Fibroblast of skin of right biceps (primary cell): ENCODE results near the gene AFAP1.

Source experiments
- DNase-seq: peaks from one replicate; pipeline ENCODE4 v3.0.0-alpha.2; 2013

AFAP1 gene

DNA sequence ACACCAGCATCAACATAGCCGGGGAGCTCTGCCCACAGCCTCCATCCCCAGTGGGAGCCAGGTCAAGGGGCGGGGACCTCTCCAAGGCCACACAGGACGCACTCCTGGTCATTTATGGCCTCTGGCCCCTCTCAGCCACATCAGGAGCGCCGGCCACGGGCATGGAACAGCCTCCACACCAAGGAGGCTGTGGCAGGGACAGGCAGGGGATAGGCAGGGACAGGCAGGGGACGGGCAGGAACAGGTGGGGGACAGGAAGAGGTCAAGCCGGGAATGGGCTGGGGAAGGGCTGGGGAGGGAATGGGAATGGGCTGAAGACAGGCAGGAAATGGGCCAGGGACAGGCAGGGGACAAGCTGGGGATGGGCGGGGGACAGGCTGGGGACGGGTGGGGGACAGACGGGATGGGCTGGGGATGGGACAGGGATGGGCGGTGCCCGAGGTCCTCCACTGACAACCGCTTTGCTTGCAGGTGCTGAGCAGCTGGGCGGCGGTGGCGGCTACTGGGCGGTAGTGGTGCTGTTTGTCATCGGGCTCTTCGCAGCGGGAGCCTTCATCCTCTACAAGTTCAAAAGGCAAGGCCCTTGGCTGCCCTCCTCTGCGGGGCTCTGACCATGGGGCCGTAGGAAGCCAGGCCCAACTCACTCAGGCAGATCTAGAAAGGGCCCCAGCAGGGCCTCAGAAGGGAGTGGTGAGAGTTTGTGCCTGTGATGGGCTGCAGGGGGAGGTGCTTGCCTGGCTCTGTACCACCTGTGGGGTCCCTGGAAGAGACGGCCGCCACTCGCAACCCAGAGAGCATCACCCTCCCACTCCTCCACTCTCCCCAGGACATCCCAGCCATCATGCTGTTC is 205.6 kb downstream of the AFAP1 start:
- DNase-seq, result no peak

DNA sequence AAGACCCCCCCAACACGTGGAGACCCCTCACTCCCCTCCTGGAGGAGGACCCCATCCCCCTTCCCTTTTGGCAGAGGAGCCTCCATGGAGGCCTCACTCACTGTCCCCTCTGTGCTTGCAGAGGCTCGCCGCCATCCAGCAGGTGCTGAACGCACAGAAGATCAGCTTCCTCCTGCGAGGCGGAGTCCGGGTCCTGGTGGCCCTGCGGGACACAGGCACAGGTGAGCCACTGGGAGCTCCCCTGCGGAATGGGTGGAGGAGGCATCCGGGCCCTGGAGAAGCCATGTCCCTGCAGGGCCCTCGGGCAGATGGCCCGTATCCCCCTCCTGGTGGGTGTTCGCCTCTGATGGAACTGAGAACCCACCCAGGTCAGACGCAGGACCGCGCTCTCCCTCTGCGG is 206.5 kb downstream of the AFAP1 start:
- DNase-seq, result no peak

DNA sequence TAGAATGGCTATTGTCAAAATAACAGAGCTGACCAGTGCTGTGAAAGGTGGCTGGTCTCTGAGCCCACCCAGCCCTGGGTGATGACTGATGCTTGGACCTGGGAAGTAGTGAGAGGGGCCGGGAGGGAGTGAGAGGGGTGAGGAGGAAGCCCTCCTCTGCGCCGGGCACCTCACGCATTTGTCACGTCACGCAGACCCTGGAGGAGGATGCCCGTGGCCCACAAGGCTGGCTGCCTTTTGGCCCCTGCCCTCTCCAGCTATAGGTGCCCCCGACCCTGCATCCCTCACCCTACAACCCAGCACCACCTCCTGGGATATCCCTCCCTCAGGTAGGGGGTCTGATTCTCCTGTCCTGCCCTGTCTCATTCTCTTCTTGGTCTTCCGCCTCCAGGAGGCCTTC is 207.4 kb downstream of the AFAP1 start:
- no peak for DNase-seq

DNA sequence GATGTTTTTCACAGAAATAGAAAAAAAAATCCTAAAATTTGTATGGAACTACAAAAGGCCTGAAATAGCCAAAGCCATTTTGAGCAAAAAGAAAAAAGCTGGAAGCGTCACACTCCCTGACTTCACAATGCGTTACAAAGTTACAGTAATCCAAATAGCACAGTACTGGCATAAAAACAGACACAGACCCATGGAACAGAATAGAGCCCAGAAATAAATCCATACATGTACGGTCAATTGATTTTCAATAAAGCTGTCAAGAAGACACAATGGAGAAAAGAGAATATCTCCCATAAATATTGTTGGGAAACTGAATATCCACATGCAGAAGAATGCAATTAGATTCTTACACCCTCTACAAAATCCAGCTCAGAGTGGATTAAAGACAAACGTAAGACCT is 208.2 kb downstream of the AFAP1 start:
- DNase-seq, result no peak

DNA sequence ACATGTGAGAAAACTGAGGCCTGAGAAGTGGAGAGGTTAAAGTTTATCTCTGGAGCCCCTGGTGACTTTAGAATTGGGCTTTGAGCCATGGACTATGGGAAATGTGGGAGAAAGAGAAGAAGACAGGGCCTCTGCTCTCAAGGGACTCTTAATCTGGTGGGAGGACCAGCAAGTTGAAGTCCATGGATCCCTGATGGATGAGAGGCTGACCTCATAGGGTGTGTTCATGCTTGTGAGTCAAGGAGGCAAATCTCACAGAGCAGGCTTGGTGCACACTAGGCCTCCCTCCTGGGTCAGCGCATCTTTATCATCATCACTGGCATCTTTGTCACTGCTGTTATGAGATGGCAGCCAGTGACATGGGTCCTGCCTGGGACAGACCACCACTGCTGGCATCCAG is 211.9 kb downstream of the AFAP1 start:
- DNase-seq, result peak; percentile 15

DNA sequence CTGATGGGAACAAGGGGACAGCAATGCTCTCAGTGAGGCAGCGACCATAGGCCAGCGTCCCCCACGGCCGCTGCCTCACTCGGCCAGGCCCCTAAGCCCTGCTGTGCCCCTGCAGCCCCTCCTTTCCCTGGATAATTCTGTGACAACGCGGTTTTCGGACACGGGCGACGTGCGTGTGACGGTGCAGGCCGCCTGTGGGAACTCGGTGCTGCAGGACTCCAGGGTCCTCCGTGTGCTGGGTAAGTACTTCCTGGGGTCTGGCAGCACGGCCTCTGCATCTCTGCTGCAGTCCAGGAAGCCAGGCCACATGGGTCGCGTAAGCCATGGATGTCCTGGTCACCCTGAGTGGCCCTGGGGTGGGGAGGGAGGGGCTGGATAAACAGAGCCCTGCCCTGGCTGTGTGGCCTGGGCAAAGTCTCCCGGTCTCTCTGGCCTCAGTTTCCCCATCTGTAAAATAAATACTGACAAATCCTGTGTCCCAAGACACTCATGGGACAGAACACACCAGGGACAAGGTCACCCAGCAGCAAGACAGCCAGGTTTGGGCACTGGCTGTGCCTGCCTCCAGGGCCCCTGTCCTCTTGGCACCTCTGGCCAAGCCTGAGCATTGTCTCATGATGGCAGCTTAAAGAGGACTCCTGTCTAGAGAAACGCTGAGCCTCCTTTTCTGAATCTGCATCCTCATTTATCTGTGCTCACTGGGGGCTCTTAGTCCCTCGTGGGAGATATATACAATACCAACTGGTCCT is 212.8 kb downstream of the AFAP1 start:
- no peak for DNase-seq

DNA sequence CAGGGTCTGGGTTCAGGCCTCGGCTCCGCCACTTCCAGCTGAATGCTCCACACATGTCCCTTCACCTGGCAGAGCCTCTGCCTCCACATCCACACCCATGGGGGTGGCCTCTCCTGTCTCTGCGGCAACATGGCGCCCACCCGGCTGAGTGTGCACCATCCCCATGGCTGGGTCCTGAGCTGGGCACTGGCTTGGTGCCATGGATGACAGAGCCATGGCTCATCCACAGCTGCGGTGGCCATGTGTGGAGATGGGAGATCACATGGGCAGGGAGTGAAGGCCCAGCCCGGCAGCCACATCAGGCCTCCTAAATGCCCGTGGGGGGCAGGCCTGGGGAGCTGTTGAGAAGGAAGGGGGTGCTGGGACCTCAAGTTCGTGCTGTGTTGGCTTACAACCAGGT is 213.7 kb downstream of the AFAP1 start:
- DNase-seq, result peak; percentile 44

DNA sequence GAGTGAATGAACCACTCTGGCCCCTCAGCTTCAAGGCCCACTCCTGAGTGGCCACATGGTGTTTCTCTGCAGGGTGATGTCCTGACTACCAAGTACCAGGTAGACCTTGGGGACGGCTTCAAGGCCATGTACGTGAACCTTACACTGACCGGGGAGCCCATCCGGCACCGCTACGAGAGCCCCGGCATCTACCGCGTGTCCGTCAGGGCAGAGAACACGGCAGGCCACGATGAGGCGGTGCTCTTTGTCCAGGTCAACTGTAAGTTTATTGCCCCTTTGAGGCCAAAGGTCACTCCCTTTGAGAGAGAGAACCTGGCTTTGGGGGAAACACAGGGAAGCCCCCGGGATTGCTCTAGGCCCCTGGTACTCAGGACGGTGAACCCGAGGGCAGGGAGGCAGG is 216.0 kb downstream of the AFAP1 start:
- DNase-seq, result no peak

DNA sequence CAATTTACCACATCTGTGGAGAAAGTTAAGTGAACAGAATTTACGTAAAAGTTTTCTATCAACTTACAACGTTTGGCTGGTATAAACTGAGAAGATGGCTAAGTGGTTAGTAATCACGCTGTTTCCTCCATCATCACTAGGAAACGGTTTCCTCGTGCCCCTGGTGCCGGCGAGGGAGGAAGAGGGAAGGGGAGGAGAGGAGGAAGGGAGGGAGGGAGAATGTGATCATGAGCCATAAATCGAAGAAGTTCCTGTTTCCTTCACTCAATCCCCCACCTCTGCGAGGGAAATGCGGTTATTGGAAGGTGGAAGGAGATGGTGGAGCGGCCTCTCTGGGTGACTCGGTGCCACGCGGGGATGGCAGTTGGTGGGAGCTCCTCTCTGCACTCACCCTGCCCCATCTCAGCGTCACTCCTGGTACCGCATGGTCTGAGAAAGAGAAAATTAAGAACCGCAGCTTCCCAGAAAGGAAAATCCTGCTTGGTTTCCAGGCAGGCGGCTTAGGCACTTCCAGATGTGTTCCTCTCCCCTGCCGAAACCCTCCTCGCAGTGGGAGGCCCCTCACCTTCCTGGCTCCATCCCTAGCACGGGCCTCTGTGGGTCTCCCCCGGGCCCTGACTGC is 216.8 kb downstream of the AFAP1 start:
- DNase-seq, result peak; percentile 56

DNA sequence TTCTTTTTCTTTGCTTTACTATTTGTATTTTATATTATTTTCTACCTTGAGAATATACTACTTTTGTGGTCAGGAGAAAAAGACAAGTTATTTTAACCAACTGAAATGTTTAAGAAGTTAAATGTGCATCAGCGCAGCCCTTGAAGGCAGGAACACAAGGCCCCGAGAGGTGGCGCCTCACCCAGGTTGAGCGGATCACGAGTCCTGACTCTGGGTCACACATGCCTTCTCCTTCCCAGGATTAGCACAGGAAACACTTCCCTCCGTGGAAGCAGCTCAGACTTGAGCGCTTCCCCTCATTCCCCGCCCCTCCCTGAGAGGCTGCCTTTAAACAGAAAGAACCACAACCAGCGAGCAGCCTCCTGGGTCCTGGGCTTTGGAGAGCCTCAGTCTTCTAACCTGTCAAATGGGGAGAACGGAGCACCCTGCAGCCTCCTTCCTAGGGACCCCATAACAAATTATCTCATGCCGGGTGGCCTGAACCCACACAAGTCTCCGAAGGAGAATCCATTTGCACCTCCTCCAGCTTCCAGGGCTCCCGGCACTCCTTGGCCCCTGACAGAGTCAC is 217.6 kb downstream of the AFAP1 start:
- peak; percentile 36 for DNase-seq

DNA sequence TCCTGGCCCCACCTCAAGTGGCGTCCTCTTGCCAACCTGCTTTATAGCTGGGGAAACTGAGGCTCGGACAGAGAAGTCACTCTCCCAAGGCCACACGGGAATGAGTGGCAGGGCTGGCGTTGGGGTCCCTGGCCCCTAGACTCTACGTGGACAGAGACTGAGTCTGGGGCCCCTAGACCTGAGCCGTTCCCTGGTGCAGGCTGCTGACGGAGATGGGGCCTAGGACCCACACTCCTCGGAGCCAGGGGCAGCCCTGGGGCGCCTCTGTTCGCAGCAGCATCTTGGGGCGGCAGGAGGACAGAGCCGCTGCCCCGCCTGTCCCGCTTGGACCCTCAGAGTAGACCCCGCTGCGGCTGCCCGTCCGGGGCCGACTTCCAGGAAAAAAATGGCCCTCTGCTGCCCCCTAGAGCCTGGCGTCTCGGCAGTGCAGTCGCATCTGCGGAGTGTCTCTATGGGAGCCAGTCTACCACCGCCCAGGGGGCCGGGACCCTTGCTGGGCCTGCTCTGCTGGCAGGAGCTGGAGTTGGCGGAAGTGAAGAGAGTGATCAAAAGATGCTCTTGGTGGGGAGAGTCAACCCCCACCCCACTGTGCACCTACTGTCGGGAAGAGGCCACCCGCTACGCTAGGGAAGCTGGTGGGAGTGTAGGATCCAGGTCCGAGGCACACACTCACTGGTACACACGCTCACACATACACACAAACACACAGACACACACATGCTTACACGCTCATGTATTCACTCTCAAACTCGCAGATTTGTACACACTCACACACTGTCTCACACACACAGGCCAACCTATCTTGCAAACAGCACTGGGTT is 220.1 kb downstream of the AFAP1 start:
- peak; percentile 36 for DNase-seq

DNA sequence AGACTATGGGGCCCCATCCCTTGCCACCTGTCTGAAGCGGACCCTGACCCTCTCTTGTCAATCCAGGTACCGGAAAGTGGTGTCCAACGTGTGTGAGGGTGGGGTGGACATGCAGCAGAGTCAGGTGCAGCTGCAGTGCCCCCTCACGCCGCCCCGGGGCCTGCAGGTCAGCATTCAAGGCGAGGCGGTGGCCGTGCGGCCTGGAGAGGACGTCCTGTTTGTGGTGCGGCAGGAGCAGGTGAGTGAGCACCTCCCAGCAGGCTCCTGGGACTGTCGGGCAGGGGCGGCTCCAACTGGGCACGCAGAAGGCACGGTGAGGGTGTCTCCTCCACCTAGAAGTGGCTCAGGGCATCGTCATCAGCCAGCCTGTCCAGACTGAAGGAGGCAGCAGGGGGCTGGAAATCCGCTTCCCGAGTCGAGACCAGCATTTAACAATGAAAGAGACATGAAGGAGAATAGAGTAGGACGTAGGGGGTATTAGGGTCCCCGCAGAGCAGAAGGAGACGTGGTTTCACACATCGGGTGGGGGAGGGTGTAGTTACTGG is 221.6 kb downstream of the AFAP1 start:
- no peak for DNase-seq

DNA sequence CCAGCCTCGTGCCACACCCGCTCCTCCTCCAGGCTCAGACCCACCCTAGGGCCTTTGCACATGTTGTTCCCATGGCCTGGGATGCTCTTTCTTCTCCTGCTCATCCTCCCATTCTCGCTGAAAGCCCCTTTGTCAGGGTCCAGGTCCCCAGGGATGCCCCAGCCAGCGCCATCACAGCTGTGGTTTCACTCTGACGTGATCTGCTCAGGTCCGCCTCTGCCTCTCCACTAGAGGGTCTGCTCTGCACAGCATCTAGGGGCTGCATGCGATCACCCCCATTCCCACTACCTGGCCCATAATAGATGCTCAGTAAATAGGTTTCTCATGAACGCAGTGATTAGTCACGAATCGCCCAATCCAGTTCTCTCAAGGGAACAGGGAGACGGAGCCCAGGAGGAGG is 222.5 kb downstream of the AFAP1 start:
- DNase-seq, result no peak

DNA sequence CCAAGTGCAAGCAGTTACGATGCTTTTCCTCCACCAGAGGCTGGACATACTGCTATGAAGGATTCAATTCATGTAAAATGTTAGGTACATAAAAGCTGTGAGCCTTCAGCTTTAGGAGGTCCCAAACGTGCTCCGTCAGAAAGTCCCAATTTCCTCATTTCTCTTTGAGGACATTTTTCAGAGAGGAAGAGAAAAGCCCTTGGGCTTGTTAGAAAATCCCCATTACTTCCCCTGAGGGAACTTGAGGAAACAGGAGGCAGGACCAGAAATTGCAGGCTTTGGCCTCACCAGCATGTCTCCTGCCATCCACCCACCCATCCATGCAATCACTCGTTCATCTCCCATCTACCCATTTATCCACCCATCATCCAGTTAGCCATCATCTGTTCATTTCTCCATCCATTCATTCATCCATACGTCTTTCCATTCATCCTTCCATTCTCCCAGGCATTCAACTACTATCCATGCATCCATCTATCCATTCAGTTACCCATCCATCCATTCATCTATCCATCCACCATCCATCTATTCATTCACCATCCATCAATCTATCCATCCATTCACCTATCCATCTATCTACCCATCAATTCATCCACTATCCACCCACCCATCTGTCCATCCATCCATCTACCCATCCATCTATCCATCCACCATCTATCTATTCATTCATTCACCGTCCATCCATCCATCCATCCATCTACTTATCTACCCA is 223.5 kb downstream of the AFAP1 start:
- DNase-seq, result no peak

DNA sequence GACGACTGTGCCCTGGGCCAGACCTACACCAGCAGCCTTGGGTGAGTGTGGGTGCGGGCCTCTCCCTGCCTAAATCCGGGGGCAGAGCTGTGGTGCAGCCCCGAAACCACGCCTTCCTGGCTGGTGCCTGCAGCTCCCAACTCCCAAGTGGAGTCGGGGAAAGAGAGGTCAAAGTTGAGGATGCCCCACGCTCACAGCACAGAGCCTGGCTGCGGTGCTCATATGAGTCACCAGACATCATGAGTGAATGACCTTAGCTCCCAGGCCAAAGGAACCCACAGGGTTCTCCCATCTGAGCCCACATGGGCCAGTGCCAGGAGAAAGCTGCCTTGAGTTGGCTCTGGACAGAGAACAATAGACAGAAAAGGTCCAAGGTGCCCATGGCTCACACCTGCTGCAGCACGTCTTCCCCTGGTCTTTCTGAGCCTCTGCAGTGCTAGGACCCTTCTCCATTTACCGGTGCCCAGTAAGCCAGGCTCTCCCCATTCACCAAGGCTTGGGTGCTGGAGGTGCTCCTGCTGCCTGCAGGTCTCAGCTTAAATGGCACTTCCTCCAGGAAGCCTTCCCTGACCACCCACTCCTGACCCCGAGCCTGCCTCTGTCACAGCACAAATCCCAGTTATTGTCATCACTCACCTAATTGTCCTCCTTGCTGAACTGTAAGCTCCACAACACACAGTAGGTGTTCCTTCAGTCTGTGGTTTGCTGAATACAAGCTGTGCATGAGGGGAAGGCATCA is 224.2 kb downstream of the AFAP1 start:
- no peak for DNase-seq

DNA sequence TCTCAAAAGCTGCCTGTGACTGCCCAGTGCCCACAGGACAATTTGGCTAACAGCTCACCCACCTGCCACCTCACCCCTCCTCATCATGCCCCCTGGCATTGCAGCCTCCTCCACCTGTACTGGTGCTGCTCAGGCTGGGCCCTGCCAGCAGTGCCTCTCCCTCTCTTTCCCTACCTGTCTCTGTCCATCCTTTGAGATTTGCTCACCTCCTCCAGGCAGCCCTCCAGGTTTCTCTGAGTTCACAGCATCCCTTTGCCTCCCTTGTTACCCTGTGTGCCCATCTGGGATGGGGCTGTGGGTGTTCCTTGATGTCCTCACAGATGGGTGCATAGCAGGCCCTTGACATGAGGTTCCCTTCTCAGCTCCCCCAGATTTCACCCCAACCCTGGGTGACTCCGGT is 224.9 kb downstream of the AFAP1 start:
- DNase-seq, result no peak

DNA sequence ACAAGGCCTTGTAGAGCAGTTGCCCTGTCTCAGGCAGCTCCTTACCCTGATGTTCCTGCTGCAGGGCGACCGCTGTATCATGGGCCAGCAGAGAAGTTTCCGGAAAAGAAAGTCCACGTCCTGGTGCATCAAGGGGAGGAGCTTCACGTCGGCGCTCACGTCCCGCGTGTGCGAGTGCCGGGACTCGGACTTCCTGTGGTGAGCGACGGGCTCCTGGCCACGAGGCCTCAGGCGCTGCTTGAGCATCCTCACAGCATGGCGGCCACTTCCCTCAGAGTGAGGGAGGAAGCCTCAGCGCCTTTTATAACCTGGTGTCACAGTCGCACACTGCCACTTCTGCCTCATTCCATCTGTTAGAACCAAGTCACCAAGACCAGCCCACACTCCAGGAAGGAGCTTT is 225.5 kb downstream of the AFAP1 start:
- no peak for DNase-seq

DNA sequence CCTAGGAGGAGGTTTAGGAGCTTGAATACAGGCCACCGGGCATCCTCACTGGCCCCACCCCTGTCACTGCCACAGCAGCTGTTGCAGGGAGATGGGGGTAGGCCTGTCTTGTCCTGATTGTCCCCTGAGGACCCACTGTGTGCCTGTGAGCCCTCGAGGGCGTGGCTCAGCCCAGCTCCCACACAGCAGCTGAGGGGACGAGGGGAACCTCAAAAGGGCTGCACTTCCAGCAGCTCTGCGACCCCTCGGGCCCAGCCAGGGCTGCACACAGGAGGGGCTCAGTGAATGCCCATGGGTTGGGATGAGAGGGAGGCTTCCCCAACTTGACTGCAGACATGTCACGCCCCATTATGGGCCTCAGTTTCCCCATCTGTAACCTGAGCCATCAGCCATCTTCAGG is 225.9 kb downstream of the AFAP1 start:
- no peak for DNase-seq

DNA sequence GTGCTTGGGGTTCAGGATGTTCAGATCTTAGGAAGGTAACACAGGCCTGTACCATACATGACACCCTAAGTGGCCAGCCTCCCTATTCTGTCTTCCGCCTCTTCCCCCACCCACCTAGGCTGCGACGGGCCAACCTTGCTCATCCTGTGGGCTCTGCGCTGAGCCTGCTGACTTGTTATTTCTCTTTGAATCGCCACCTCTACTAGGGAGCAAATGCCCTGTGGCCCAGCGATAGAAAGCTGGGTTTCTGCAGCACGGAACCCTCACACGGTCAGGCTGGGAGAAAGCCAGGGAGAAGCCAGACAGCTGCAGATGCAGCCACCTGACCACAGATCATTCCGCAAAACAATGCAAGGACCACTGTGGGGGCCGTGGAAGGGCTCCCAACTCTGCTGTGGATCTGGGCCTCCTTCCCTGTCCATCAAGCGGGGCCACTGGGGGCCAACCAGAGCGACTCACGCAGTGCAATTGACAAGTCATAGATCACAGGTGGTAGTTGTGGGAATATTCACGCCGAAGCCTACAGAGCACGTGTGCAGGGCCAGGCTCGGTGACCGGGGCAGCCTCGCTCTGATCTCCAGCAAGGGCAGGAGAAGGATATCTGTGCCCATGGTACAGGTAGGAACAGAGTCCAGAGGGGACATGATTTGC is 227.5 kb downstream of the AFAP1 start:
- DNase-seq, result no peak

DNA sequence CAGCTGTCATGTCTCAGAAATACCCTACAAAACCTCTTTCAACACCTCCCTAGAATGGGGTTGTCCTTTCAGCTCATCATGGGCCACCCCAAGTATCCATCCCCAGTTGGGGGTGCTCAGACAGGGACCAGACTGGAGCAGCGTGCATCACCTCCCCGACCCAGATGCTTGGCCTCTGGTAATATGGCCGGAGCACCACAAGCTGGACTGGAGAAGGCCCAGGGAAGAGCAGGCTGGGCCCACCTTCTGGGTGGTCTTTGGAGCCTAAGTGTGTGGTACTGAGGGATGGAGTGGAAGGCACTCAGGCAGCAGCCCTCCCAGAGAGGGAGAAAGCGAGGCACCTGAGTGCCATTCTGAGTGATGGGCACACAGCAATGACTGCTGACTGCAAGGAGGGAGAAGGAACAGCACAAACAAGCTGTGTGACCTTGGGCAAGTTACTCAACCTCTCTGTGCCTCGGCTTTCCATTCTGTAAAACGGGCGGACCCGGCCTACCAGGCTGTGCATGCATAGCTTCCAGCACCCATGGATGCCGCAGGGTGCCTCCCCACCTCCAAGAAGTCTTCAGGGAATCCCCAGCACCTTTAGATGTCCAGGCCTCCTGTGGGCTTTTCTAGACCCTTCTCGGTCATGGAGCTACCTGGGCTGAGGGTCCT is 228.2 kb downstream of the AFAP1 start:
- no peak for DNase-seq
